AG08396 (cell line): ENCODE results near the gene HTT.
A peak's percentile ranks its signal among the peaks of the same experiment; 100 is the strongest.
"Not testable (repeated sequence)": the region's sequence is repeated elsewhere in the genome, so short reads cannot be mapped to it uniquely, and the experiment has no call there.

Source experiments
- DNase-seq: peaks from one replicate; pipeline ENCODE4 v3.0.0; 2012; ENCODE audit warnings: low spot score, mixed read lengths

Gene HTT

DNA sequence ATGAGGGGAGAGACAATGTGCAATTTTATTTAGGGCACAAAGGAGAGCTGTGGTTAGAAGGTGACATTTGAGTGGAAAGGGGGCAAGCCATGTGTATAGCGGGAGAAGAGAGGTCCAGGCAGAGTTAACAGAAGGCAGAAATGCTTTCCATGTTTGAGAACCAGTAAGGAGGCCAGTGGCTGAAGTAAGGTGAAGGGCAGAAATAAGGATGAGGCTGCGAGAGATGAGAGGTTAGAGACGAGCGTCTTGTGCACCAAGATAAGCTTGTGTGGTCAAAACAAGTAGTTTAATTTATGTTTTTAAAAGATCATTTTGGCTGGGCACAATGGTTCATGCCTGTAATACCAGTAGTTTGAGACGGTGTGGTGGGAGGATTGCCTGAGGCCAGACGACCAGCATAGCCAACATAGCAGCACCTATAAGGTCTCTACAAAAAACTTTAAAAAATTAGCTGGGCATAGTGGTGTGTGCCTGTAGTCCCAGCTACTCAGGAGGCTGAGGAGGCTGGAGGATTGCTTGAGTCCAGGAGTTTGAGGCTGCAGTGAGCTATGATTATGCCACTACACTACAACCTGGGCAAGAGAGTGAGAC, 8.5 kb downstream of the HTT start:
- DNase-seq: no peak

DNA sequence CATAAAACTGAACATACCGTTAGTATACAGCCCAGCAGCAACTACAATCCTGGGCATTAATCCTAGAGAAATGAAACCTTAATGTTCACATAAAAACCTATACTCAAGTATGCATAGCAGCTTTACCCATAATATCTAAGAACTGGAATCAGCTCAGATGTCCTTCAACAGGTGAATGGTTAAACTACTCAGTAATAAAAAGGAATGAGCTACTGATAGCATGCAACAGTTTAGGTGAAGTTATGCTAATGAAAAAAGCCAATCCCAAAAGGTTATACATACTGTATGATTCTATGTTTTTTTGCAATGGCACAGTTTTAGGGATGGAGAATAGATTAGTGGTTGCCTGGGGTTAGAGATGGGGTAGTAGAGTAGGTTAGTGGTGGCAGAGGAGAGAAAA, 9.3 kb downstream of the HTT start:
- DNase-seq: no peak

DNA sequence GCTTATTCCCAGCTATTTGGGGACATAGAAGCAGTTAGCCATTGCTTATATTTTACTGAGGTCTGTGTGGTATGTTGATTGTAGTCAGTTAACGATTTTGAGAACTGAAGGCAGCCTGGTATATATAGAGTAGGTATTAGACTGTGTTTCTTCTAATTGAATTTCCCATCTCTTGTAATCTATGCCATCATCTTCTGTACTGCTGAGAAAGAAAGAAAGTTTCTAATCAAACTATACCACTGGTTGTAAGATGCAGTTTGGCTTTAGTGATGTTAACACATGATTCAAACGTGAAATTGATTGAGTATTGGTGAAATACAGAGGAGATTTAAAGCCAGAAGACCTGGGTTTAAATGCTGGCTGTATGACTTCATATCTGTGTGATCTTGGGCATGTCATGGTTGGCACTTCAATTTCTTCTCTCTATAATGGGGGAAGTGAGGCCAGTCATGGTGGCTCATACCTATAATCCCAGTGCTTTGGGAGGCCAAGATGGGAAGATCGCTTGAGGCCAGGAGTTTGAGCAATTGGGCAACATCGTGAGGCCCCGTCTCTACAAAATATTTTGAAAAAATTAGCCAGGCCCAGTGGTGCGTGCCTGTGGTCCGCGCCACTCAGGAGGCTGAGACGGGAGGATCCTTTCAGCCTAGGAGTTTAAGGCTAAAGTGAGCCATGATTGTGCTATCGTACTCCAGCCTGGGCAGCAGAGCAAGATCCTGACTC, 11.6 kb downstream of the HTT start:
- DNase-seq: no peak

DNA sequence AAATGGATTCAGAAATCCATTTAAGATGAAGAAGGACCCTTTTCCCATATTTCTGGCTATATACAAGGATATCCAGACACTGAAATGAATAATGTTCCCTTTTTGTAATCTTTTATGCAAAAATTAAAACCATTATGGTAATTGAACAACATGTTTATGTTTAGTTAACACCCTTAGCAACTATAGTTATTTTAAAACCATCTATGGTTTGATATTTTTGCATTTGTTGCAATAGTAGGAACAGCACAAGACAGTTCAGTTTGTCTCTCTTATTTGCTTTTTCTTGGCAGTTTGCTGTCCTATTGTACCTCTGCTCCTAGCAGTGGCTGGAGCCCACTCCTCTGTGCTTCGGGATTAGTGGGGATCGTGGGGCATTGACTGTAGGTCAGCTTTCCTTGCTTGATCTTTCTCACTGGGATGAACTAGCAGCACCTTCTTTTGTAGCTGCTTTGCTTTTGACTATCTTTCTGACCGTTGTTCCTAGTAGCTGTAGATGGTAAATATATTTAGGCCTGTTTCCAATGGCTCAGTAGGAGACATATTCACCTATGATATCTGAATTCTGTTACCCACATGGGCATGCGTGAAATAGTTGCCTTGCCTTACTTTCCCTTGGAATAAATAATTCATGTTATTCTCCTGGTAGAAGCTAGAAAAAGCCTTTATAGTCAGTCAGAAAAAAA, 12.8 kb downstream of the HTT start:
- no peak for DNase-seq

DNA sequence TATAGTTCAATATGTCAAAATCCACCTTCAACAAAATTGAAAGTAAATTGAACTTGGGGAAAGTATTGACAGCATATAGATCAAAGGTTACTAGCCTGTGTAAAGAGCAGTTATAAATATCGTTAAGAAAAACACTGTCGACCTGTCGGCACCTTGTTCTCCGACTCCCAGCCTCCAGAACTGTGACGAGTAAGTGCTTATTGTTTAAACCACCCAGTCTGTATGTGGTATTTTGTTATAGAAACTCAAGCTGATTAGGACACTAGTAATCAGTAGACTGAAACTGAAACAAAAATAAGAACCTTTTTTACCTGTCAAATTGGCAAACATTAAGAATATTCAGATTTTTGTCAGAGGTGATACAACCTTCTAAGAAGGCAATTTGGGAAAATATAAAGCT, 17.0 kb downstream of the HTT start:
- DNase-seq: no peak

DNA sequence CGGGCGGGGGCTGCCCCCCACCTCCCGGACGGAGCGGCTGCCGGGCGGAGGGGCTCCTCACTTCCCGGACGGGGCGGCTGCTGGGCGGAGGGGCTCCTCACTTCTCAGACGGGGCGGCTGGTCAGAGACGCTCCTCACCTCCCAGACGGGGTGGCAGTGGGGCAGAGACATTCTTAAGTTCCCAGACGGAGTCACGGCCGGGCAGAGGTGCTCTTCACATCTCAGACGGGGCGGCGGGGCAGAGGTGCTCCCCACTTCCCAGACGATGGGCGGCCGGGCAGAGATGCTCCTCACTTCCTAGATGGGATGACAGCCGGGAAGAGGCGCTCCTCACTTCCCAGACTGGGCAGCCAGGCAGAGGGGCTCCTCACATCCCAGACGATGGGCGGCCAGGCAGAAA, 20.2 kb downstream of the HTT start:
- not testable (repeated sequence) for DNase-seq

DNA sequence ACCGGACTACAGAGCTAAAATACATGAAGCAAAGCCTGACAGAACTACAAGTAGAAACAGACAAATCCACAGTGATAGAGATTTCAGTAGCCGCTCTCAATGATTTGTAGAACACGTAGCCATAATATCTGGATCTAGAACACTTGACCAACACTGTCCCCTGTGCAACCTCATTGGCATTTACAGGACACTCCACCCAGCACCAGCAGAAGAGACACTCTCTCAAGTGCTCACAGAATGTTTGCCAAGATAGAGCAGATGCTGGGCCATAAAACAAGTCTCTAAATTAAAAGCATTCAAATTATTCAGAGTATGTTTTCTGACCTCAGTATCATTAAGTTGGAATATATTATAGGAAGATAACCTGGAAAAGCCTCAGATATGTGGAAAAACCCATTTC, 21.7 kb downstream of the HTT start:
- DNase-seq: no peak

DNA sequence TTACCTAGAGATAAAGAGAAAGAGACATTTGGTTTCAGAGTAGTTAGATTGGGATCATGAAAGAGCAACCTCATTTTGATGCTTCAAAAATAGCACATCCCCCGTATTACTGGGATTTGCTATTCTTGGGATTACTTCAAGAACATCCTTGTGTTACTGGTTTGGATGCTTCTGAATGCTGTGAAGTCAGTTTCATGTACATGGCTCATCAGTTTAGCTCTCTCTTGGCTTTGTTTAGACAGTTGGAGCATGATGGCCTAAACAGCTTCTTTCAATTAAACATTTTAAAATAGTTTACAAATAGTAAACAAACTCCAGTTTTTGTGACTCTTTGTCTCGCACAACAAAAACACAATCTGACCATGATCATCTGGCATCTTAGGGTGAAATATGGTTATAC, 23.9 kb downstream of the HTT start:
- no peak for DNase-seq

DNA sequence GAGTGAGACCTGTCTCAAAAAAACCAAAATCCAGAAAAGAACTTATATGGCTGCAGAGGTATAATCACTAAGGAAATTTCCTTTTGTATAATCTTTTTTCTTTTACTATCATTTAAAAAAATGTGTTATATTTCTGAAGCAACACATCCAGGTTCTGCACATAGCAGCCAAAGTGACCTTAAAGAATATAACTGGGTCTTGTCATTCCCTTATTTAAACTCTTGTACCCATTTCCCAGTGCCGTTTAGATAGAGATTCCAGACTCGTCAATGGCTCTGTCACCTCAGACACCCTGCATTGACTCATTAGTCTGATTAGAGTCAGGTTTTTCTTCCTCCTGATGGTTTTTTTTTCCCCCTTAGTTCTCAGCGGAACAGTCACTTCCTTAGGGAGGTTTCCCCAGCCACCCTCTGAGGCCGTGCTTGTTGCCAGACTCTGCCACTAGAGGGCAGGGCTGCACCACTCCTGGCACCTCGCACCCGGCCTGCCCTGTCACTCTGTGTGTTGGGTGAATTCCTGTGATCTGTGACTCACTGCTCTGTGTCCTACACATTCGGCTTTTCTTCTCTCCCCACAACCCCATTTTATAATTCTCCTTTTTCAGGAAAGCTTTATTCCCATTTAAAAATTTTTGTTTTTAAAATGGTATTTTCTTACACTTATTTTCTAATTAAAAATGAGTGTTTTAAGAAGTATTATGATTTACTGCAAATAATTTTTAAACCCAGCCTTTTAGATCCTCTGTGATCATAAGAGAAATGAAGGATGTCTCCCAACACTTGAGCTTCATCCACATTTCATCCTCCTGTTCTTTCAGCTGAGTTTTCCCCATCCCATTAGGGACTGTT, 32.1 kb downstream of the HTT start:
- DNase-seq: peak; percentile 95

DNA sequence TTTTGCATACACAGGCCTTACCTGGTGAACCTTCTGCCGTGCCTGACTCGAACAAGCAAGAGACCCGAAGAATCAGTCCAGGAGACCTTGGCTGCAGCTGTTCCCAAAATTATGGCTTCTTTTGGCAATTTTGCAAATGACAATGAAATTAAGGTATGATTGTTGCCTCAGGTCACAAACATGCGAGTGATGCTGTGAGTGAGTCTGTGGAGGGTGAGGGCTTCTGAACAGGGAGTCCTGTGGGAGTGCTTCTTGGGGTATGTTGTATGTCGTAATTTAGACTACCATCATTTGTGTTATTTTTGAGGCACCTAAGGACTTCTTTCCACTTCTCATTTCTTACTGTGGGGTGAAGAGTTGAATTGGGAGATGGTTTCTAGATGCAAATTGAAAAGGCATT, 32.8 kb downstream of the HTT start:
- no peak for DNase-seq

DNA sequence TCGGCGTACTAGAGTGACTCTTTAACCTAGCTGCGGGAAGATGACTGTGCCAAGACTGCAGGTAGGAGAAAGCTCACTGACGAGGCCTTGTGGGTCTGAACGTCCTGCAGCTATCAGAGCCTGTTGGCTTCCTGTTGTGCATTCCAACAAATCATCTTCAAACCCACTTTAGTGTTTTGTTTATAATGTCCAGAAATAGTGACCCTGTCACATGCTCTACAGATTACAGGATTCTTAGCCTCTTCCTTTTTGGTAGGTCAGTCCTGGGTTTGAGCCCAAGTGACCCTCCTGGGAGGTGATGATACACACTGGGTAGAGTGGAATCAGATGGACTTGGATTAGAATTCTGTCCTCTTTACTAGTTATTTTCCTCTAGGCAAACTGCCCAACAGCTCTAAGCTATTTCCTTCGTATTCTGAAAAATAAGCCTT, 33.2 kb downstream of the HTT start:
- DNase-seq: peak; percentile 10

DNA sequence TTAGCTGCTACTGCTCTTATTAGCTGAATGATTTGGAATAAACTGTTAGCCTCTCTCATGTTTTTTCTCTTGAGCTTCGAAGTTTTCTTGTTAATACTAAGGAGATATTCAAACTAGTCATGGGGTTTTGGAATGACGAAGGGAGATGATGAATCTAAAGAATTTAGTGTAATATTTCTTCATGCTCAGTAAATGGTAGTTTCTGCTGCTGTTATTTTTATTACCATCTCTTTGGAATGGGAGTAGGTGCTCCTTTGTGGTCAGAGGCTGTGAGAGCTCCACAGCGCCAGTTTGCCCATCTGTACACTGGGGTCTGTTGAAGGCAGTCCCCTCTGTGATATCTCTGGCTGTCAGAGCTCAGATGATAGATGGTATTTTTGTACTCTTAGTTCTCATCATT, 33.7 kb downstream of the HTT start:
- DNase-seq: no peak

DNA sequence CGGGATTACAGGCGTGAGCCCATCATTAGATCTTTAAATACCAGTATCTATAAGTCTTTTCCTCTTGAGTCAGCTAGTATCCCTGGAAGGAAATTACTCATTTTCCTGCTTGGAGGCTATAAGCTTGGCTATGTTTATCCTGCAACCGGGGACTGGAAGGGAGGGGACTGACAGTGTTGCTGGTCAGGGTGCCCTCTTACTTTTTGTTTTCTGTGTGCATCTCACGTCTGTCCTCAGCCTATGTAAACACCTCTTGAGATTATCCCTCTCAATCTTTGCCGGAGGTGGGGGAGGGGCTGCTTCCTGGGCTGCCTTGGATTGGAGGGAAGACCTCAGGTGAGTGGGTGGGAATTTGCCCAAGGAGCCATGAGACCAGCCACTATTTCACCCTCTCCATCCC, 37.0 kb downstream of the HTT start:
- no peak for DNase-seq

DNA sequence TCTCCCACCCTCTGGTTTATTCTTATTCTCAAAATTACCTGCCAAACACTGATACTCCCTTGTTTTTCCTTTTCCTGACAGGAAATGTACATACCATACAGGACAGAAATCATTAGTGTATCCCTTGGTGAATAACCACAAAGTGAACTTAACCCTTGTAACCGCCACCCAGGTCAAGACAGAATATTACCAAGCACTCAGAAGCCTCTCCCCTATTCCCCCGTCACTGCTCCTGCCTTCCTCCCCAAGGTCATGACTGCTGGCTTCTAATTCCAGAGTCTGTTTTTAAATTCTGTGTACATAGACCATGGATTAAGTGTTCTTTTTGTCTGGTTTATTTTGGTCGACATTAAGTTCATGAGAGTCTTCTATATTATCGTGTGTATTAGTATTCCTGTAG, 37.7 kb downstream of the HTT start:
- no peak for DNase-seq

DNA sequence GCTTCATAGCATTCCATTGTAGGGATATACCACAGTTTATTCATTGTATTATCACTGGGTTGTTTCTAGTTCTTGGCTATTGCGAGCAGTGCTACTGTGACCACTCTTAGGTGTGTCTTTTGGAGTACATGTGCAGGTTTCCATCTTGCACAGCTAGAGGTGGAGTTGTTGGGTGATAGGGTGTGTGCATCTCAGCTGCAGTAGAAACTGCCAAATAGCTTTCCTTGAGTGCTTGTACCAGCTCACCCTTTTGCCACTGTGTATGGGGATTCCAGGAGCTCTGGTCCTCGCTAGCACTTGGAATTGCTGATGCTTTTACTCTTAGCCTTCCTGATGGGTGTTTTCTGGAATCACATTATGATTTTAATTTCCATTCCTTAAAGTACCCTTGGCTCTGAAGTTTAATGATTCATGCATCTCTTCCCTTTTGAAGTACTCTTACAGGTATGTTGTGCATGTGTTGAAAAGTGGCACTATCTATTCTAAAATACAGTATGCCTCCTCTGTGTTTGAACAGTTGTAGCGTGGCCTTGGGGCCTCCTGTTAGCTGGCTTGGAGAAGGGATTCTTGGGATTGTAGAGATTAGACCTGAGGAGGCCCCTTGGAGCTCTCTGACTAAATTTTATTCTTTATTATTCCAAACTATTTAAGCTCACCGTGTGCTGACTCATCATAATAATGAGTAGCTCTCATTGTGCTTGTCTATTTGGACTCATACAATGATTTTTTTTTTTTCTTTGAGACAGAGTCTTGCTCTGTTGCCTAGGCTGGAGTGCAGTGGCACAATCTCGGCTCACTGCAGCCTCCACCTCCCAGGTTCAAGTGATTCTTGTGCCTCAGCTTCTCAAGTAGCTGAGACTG, 38.4 kb downstream of the HTT start:
- no peak for DNase-seq

DNA sequence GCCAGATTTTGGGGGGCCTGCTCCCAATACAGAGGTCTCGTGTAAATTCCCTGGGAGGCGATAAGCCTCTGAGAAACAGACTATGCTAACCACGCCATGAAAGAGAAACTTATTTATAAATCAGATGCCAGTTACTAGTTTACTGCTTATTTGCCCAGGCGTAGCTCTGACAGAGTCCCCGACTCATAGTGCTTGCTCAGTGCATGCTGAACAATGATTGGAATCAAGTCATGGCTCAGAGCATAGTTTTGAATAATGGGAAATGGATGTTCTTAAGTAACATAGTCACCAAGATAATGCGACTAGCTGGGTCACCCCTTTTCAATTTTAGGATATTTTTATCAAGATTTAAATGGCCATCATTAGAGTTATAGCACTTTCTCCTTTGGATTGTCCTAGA, 39.9 kb downstream of the HTT start:
- no peak for DNase-seq

DNA sequence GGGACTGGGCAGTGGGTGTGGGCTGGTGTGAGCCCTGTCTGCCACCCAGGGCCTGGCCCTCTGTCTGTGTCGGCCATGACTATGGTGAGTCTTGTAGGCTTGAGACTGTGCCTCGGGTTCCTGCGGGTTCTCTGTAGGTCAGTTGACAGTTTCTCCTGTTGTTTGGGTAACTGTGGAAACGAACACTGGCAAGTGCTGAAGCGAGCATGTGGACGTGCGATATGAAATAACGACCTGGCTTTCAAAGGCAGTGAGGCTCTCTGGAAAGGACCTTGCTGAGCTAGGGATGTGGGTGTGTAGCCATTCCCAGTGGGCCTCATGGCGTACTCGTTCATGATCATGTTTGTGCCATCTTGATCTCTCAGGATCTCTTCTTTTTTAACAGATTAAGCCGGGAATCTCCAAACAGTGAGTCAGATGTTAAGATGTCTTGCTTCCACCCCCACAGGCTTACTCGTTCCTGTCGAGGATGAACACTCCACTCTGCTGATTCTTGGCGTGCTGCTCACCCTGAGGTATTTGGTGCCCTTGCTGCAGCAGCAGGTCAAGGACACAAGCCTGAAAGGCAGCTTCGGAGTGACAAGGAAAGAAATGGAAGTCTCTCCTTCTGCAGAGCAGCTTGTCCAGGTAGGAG, 41.3 kb downstream of the HTT start:
- peak; percentile 22 for DNase-seq

DNA sequence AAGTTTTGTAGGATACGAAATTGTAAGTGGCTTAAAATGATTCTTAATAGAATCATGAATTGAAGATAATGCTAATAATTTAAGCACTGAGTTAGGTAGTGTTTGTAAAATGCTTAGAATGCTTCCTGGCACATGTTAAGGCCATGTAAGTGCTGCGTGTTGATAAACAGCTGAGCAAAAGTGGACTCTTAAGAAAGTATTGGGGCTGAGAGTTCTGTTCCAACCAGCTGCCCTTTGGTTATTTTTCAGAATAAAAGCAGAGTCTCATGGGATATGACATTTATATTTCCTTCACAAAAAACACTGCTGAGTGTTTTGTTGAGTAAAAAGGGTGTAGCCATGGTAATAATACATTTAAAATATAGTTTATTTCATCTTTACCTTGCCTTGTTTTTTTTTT, 42.5 kb downstream of the HTT start:
- no peak for DNase-seq

DNA sequence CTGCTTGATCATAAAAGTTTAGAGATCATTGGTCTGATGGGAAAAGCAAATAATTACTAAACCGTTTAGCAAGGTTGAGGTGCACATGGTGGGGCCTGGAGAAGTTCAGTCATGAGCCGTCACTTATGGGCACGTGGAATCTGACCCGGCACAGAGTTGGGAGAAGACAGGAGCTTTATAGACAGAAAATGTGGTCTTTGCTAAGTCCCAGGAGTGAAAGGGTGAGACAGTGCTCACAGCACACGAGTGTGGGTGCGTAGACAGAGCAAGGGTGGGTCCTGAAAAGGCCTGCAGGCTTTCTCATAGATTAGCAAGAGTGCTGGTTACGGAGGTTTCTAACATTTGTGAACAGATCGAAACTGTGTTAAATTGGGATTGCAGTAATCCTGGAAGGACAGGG, 43.8 kb downstream of the HTT start:
- no peak for DNase-seq

DNA sequence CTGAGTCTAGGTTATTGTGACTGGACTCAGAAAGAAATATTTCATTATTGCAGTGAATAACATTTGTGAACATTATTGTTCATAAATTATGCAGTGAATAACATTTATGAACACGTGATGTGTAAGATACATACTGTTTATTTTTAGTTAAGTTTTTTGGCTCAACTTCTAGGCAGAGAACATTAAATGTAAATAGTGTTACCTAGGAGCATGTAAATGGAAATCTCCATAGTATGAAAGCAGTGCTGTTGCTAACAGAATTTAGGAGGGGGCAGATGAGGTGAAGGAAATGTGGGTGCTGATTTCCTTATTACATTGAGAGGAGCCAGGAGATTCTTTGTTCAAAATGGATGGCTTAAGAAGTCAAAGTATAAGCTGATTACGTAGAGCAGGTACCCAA, 45.0 kb downstream of the HTT start:
- DNase-seq: no peak

DNA sequence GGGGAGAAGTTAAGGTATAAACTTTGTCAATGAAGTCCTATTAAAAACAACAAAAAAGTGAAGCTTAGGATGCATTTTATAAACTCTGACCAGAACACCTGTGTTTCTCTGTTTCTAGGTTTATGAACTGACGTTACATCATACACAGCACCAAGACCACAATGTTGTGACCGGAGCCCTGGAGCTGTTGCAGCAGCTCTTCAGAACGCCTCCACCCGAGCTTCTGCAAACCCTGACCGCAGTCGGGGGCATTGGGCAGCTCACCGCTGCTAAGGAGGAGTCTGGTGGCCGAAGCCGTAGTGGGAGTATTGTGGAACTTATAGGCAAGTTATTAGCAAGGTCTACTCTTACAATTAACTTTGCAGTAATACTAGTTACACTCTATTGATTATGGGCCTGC, 46.6 kb downstream of the HTT start:
- DNase-seq: no peak
